KOPT-K1 (cell line): Measurements from ENCODE around the gene PNPO.

Experiments
- H3K27ac ChIP-seq: fragments of 200-600 bp; sonication (generic); 2 replicates; pipeline ENCODE4 v1.5.1; 2016; ENCODE audit warnings: antibody characterized with exemption, mild to moderate bottlenecking, low read depth, low read length; ENCODE audit not compliant: poor library complexity, severe bottlenecking
- H3K36me3 ChIP-seq: fragments of 200-600 bp; sonication (generic); 2 replicates; pipeline ENCODE4 v1.5.1; 2017; ENCODE audit warnings: antibody characterized with exemption, mild to moderate bottlenecking, low read length, moderate library complexity; ENCODE audit not compliant: insufficient read depth
- H3K9me3 ChIP-seq: fragments of 200-600 bp; sonication (generic); 2 replicates; pipeline ENCODE4 v1.5.1; 2017; ENCODE audit warnings: antibody characterized with exemption, low read length, mild to moderate bottlenecking; ENCODE audit not compliant: insufficient read depth, poor library complexity, severe bottlenecking

Gene PNPO

GRCh38 chr17:47989700-47990099, 48.3 kb downstream of the PNPO start:
- Histone ChIP-seq H3K36me3 (peaks cover 20% of the 10 kb centered on the region), H3K9me3 (no peaks in the 10 kb centered on the region), H3K27ac (no peak overlapping the region)

GRCh38 chr17:47990962-47991731, 49.8 kb downstream of the PNPO start:
- peaks cover 6% of the 10 kb centered on the region; the same call in 1 of the 2 replicates for H3K36me3 ChIP-seq
- H3K27ac ChIP-seq, result peak overlapping the region; percentile 36

DNA sequence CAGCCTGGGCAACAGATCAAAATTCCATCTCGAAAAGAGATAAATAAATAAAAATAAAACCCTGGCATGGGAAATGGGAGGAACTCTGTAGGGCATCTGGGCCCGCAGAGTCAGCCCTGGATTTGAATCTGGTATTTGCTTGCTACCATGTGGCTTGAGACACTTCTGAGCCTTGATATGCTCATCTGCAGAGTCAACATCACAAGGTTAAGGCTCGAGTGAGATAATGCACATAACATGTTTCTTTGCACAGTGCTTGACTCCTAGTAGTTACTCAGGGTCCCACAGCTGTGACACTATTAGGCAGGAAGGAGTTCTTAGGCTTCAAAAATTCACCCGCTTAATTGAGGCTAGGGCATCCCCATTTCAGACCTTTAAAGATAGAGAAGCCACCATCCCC, 50.8 kb downstream of the PNPO start:
- Histone ChIP-seq H3K27ac (no peak overlapping the region), H3K9me3 (no peaks in the 10 kb centered on the region), H3K36me3 (no peaks in the 10 kb centered on the region)

More at GRCh38 chr17:47990962-47991731, 49.8 kb downstream of the PNPO start:
- H3K9me3 ChIP-seq, result no peaks in the 10 kb centered on the region

DNA sequence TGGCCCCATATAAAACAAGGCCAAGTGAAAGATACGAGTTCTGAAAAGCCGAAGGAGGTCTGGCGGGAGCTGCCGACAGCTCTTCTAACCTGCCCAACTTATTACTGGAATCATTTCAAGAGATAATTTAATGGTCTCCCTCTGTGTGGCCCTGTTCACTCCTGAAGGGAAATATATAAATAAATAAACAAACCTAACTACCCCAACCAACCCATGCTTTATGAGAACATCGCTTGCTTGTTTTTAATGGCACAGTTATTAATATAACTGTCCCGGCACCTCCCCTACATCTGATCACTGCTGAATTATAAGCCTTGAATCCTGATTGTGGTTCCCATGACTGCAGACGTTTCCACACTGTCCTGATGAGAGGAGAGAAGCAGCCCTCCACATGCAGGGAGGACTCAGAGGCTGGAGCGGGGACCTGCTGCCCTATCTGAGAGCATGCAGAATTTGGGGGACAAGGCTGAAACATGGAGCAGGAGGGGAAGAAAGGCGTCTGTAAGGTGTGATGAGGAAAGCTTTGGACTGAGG, 51.7 kb downstream of the PNPO start:
- no peaks in the 10 kb centered on the region for H3K36me3 ChIP-seq
- H3K9me3 ChIP-seq, result no peaks in the 10 kb centered on the region
- no peak overlapping the region for H3K27ac ChIP-seq

DNA sequence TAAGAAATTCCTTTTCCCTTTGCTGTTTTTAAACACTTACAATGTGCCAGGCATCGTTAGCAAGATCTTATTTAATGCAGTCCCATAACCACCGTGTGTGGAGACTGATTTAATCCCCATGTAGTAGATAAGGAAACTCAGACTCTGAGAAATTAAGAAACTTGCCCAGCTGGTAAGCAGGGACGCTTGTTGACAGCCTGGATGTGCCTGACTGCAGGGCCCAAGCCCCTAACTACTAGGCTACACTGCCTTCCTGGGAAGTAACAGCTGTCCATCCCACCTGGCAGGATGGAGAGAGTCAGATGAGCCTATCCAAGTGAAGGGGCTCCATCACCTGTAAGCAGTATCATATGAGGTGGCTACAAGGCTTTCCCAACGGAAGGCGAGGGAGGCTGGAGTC, 52.6 kb downstream of the PNPO start:
- Histone ChIP-seq H3K9me3 (no peaks in the 10 kb centered on the region), H3K27ac (no peak overlapping the region), H3K36me3 (no peaks in the 10 kb centered on the region)

GRCh38 chr17:47994724-47995123, 53.4 kb downstream of the PNPO start:
- H3K9me3 ChIP-seq, result no peaks in the 10 kb centered on the region
- no peak overlapping the region for H3K27ac ChIP-seq
- H3K36me3 ChIP-seq, result no peaks in the 10 kb centered on the region

DNA sequence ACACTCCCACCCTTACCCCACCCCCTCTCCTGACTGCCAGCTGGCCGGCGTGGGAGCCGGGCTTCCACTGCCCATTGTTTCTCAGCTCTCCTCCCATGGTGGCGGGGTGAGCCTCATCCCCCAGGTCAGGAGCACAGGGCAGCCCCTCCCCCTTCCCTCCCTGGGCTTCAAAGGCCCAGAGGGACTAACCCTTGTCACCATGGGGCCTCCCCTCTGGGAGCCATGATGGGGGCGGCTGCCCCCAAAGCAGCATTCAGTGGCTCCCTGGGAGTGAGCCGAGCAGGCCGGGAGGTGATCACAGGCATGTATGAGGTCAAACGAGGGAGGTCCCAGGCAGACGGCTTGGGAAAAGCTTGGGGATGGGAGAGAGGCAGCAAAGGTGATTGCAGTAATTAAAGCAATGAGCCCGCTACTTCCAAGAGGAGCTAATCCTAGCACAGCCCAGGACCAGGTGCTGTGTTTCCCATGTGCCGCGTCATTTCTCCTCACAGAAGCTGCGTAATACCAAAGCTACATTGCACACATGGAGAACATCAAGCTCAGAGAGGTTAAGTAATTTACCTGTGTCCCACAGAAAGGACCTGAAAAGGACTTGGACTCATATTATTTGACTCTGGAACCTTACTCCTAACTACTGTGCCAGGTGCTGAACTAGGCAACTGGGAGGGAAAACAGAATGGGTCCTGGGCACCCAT, 54.0 kb downstream of the PNPO start:
- no peaks in the 10 kb centered on the region for H3K9me3 ChIP-seq
- no peak overlapping the region for H3K27ac ChIP-seq
- H3K36me3 ChIP-seq, result no peaks in the 10 kb centered on the region

- Histone ChIP-seq H3K27ac (no peak overlapping the region), H3K36me3 (no peaks in the 10 kb centered on the region), H3K9me3 (no peaks in the 10 kb centered on the region)
Measured at GRCh38 chr17:47996201-47996600, 54.8 kb downstream of the PNPO start.

DNA sequence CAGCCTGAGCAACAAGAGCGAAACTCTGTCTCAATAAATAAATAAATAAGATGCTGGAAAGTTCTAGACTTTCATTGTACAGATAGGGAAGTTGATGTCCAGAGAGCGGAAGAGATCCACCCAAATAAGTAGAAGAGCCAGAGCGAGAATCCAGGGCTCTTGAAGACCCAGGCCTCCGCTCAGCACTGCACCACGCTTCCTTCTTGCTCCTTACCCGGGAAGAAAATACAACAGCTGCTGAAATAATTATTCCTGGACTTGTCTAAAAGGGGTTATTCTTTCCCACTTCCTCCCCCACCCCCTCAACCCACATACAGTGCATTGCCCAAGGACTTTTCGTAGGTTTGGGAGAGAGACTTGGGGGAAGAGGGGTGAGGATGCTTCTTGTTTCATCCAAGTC, 56.2 kb downstream of the PNPO start:
- H3K27ac ChIP-seq, result no peak overlapping the region
- H3K36me3 ChIP-seq, result no peaks in the 10 kb centered on the region
- H3K9me3 ChIP-seq, result no peaks in the 10 kb centered on the region

DNA sequence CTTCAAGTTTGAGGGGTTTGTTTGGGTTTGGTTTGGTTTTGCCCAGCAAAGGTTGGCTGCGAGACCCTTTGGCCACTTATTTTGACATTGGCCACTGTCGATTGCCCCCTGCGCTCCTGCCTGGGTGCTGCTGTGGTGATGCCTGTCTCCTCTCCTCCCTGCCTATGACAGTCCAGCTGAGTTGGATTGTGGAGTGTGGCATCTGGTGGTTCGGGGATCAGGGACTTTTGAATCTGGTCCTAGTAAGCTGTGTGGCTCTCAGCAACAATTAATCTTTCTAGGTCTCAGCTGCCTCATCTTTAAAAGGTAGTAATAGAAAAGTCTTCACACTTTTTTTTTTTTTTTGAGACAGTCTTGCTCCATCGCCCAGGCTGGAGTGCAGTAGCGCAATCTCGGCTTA, 56.7 kb downstream of the PNPO start:
- no peaks in the 10 kb centered on the region for H3K9me3 ChIP-seq
- H3K36me3 ChIP-seq, result no peaks in the 10 kb centered on the region
- H3K27ac ChIP-seq, result no peak overlapping the region
